Fibroblast of skin of left quadriceps (primary cell): ENCODE data around the gene GAN.
"Not testable (repeated sequence)": the region's sequence is repeated elsewhere in the genome, so short reads cannot be mapped to it uniquely, and the experiment has no call there.

ENCODE experiments used
- DNase-seq, 2 experiments: peaks; one replicate each; pipeline ENCODE4 v3.0.0-alpha.2; 2013; ENCODE audit warnings: low read depth in 2 of 2

The GAN gene

GRCh38 chr16:81307770-81308169, 7.0 kb upstream of the GAN start:
- no peak for DNase-seq

GRCh38 chr16:81310045-81310644, 4.6 kb upstream of the GAN start:
- no peak for DNase-seq

GRCh38 chr16:81311762-81312161, 3.0 kb upstream of the GAN start:
- DNase-seq: no peak

GRCh38 chr16:81313701-81314602, 810 bp upstream of the GAN start:
- DNase-seq: no peak

GRCh38 chr16:81315271-81316175, 761 bp downstream of the GAN start:
- DNase-seq: no peak

GRCh38 chr16:81316176-81316496, 1.4 kb downstream of the GAN start:
- no peak for DNase-seq

GRCh38 chr16:81318711-81319110, 3.9 kb downstream of the GAN start:
- DNase-seq: no peak

GRCh38 chr16:81319221-81319912, 4.6 kb downstream of the GAN start:
- peak; percentile 44 to 52 for DNase-seq

- no peak for DNase-seq
Measured at GRCh38 chr16:81321039-81321438, 6.3 kb downstream of the GAN start.

GRCh38 chr16:81321536-81321935, 6.8 kb downstream of the GAN start:
- no peak for DNase-seq

- DNase-seq: no peak
Measured at GRCh38 chr16:81324808-81325207, 10.0 kb downstream of the GAN start.

- no peak for DNase-seq
Measured at GRCh38 chr16:81327011-81327410, 12.2 kb downstream of the GAN start.

GRCh38 chr16:81327447-81328196, 12.9 kb downstream of the GAN start:
- no peak for DNase-seq

GRCh38 chr16:81329947-81330346, 15.2 kb downstream of the GAN start:
- no peak for DNase-seq

- DNase-seq: no peak
Measured at GRCh38 chr16:81333356-81333755, 18.6 kb downstream of the GAN start.

GRCh38 chr16:81335669-81336068, 20.9 kb downstream of the GAN start:
- no peak for DNase-seq

- no peak for DNase-seq
Measured at GRCh38 chr16:81337097-81337496, 22.3 kb downstream of the GAN start.

GRCh38 chr16:81345172-81345571, 30.4 kb downstream of the GAN start:
- not testable (repeated sequence) for DNase-seq

- no peak for DNase-seq
Measured at GRCh38 chr16:81347425-81347824, 32.7 kb downstream of the GAN start.

GRCh38 chr16:81349608-81350305, 35.0 kb downstream of the GAN start:
- no peak for DNase-seq

- DNase-seq: no peak
Measured at GRCh38 chr16:81350306-81350615, 35.5 kb downstream of the GAN start.
